ENCODE data around the gene RPL37. TPM values are rescaled to one million over a fixed set of nuclear protein-coding genes. Genes with fewer than 3 reads are reported as not detected.
"Not testable (repeated sequence)": the region's sequence is repeated elsewhere in the genome, so short reads cannot be mapped to it uniquely, and the experiment has no call there.

Gene RPL37
- total and polyA plus RNA-seq, 3 donors from 2014 or later = 99.1 to 1,089 (median 174) TPM

GRCh38 chr5:40869384-40869783 is 34.4 kb upstream of the RPL37 start:
- 88 to 95% methylated on average over 1 of the region's 1 CpG for WGBS, 2 donors
- no peaks in the 10 kb centered on the region for H3K9me3 ChIP-seq
- H3K27ac ChIP-seq = no peak overlapping the region
- no peaks in the 10 kb centered on the region for H3K27me3 ChIP-seq
- H3K4me3 ChIP-seq = no peak overlapping the region
- no peaks in the 10 kb centered on the region for H3K36me3 ChIP-seq (ENCODE audit: low read depth, missing control alignments)
- DNase-seq = no peak
- TF ChIP-seq CTCF (IDR thresholded peaks at IDR 0.05) (no peak), POLR2A (IDR thresholded peaks at IDR 0.05) (no peak)
- intact Hi-C loops (cut with DNase I; ENCODE audit: low total_unique reads) = no loop called here
- H3K4me1 ChIP-seq = no peaks in the 10 kb centered on the region

GRCh38 chr5:40866844-40867243 is 31.8 kb upstream of the RPL37 start:
- TF ChIP-seq CTCF (IDR thresholded peaks at IDR 0.05) (no peak), POLR2A (IDR thresholded peaks at IDR 0.05) (no peak)
- Histone ChIP-seq H3K27me3 (no peaks in the 10 kb centered on the region), H3K4me1 (no peaks in the 10 kb centered on the region), H3K27ac (no peak overlapping the region), H3K36me3 (ENCODE audit: low read depth, missing control alignments) (no peaks in the 10 kb centered on the region), H3K9me3 (no peaks in the 10 kb centered on the region), H3K4me3 (no peak overlapping the region)
- intact Hi-C loops (cut with DNase I; ENCODE audit: low total_unique reads) = no loop called here
- WGBS, 2 donors = 75 to 83% methylated on average over 5 of the region's 5 CpGs
- no peak for DNase-seq

DNA sequence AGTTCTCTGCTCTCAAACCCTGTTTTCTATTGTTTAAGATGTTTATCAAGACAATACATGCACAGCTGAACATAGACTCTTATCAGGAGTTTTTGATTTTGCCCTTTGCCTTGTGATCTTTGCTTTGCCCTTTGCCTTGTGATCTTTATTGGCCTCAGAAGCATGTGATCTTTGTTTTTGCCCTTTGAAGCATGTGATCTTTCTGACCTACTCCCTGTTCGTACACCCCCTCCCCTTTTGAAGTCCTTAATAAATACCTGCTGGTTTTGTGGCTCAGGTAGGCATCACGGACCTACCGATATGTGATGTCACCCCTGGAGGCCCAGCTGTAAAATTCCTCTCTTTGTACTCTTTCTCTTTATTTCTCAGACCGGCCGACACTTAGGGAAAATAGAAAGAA is 30.0 kb upstream of the RPL37 start:
- H3K27ac ChIP-seq; H3K4me1 ChIP-seq; H3K4me3 ChIP-seq; DNase-seq; H3K36me3 ChIP-seq (ENCODE audit: low read depth, missing control alignments); intact Hi-C loops (cut with DNase I; ENCODE audit: low total_unique reads); H3K9me3 ChIP-seq; H3K27me3 ChIP-seq: not testable (repeated sequence)
- 94 to 95% methylated on average over 5 of the region's 5 CpGs for WGBS, 2 donors

GRCh38 chr5:40860711-40861110 is 25.7 kb upstream of the RPL37 start:
- H3K27ac ChIP-seq = no peak overlapping the region
- no peak overlapping the region for H3K4me3 ChIP-seq
- H3K4me1 ChIP-seq = no peaks in the 10 kb centered on the region
- intact Hi-C loops (cut with DNase I; ENCODE audit: low total_unique reads) = no loop called here
- no peak for TF ChIP-seq POLR2A (IDR thresholded peaks at IDR 0.05)
- no peak for TF ChIP-seq CTCF (IDR thresholded peaks at IDR 0.05)
- no peak for DNase-seq
- no peaks in the 10 kb centered on the region for H3K27me3 ChIP-seq
- no peaks in the 10 kb centered on the region for H3K36me3 ChIP-seq (ENCODE audit: low read depth, missing control alignments)
- no peaks in the 10 kb centered on the region for H3K9me3 ChIP-seq

DNA sequence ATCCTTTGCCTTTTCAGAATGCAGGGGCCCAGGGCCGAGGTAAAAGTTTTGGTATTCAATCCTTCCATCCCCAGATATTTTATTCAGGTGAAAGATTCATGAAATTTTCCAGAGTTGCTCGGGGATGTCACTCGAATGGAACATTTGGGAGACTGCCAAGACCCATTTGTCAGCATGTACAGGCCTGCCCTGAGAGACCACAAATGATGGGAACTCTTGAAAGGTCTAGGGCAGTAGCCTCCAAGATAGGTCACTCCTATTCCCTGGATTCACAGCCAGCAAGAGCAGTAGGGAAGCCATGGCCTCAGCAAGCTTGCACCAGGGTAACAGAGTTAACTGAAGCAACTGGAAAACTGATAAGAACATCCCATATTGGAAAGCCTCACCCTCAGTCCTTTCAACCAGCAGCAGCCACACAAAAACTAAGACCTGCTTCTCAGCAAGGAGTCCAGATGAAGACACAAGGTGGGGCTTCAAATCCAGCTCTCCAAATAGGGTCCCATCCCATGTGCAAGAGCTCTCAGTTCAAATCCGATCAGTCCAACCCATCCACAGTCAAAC is 18.7 kb upstream of the RPL37 start:
- no peak for DNase-seq
- no peak overlapping the region for H3K4me3 ChIP-seq
- H3K27ac ChIP-seq = no peak overlapping the region
- TF ChIP-seq POLR2A (IDR thresholded peaks at IDR 0.05) (no peak), CTCF (IDR thresholded peaks at IDR 0.05) (no peak)
- 81 to 92% methylated on average over 4 of the region's 4 CpGs for WGBS, 2 donors
- no peaks in the 10 kb centered on the region for H3K27me3 ChIP-seq
- H3K9me3 ChIP-seq = no peaks in the 10 kb centered on the region
- no peaks in the 10 kb centered on the region for H3K4me1 ChIP-seq
- H3K36me3 ChIP-seq (ENCODE audit: low read depth, missing control alignments) = no peaks in the 10 kb centered on the region
- intact Hi-C loops (cut with DNase I; ENCODE audit: low total_unique reads) = no loop called here
